Sigmoid colon (tissue), 7 donors: Measurements from ENCODE around the gene STK32B. TPM values are rescaled to one million over a fixed set of nuclear protein-coding genes. Genes with fewer than 3 reads are reported as not detected.

Experiments used
- DNase-seq: peaks from one replicate; pipeline ENCODE4 v3.0.0-alpha.2; 2019
- H3K27ac ChIP-seq, 4 donors: fragments of 200-600 bp; sonication (generic); one replicate each; pipeline ENCODE4 v1.5.1; 2016 to 2019; ENCODE audit warnings: mild to moderate bottlenecking in 1 of 4
- H3K27me3 ChIP-seq, 3 donors: fragments of 200-600 bp; sonication (generic); one replicate each; pipeline ENCODE4 v1.5.1; 2019; ENCODE audit warnings: mild to moderate bottlenecking in 1 of 3
- H3K36me3 ChIP-seq, 4 donors: fragments of 200-600 bp; sonication (generic); one replicate each; pipeline ENCODE4 v1.5.1; 2016 to 2019
- H3K4me1 ChIP-seq, 4 donors: fragments of 200-600 bp; sonication (generic); one replicate each; pipeline ENCODE4 v1.5.1; 2017 to 2019
- H3K4me3 ChIP-seq, 4 donors: fragments of 200-600 bp; sonication (generic); one replicate each; pipeline ENCODE4 v1.5.1; 2017 to 2019; ENCODE audit warnings: mild to moderate bottlenecking in 2 of 4, moderate library complexity in 1 of 4
- H3K9me3 ChIP-seq, 4 donors: fragments of 200-600 bp in 3 of 4; sonication (generic) in 3 of 4; one replicate each; pipeline versions ENCODE4 v1.5.1 to v1.6.1; 2013 to 2019
- EP300 ChIP-seq, 4 donors: sonication (generic); formaldehyde crosslinking; IDR thresholded peaks; one replicate each; pipeline ENCODE4 v1.6.1; 2017; ENCODE audit warnings: antibody characterized with exemption in 4 of 4
- POLR2A ChIP-seq, 2 donors: fragments of 450-650 bp; IDR thresholded peaks; one replicate each; pipeline ENCODE4 v1.6.1; 2016; ENCODE audit warnings: antibody characterized with exemption in 2 of 2, mild to moderate bottlenecking in 2 of 2, moderate library complexity in 2 of 2
- POLR2AphosphoS5 ChIP-seq, 4 donors: sonication (generic); formaldehyde crosslinking; IDR thresholded peaks; one replicate each; pipeline ENCODE4 v1.6.1; 2017; ENCODE audit warnings: antibody characterized with exemption in 4 of 4
- WGBS, 2 donors: extraction: QIAGEN DNeasy Blood & Tissue Kit; methylation state at CpG; one replicate each; pipeline ENCODE4 v1.1.7; 2013; 5-methylcytosine and 5-hydroxymethylcytosine counted together
- intact Hi-C: fragments of 100-400 bp; cut with DNase I; formaldehyde crosslinking; loops from one replicate; pipeline ENCODE4 v1.15.1; 2023
- polyA plus RNA-seq, 3 donors: library from polyadenylated mRNA; stranded (reverse); fragments of 200-250 nt; gene quantifications; one replicate each; pipeline ENCODE4 v1.2.3, GENCODE V29; 2013
- total RNA-seq, 4 donors: library from RNA; depleted of rRNA; stranded (reverse); fragments of >200 nt; gene quantifications; one replicate each; pipeline ENCODE4 v1.1.0, GENCODE V29; 2016
- TF ChIP-seq, protein P1 (sequence below), 4 experiments: fragments of 450-650 bp in 3 of 4; fragments of 200-600 bp in 1 of 4; IDR thresholded peaks; one replicate each; pipeline ENCODE4 v1.5.1; 2016 to 2019; ENCODE audit warnings: antibody characterized with exemption in 4 of 4, mild to moderate bottlenecking in 3 of 4, moderate library complexity in 2 of 4
- donor health status: healthy with polysubstance abuse.
- donor health status: Bipolar disorder and iron deficiency.
- donor health status: healthy.

The STK32B gene
- total and polyA plus RNA-seq, 7 donors = 0.23 to 3.9 (median 1.8) TPM

DNA sequence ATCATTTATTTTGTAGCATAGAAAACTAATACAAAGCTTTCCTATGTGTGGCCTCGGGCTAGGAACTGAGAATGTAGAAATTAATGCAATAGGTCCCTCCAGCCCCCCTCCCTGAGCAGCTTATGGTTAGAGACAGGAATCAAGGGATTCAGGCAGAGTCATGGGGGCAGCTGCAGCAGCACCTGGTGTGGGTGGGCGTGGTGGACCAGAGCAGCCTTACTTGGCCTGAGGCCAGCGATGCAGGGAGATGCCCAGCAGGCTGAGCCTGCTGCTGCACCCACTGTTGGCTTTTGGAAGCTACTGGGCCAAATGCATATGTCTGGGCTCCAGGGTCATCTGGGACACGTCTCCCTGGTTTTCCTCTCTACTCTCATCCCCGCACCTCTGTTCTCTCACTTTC, 74.0 kb downstream of the STK32B start:
- no peak for DNase-seq

DNA sequence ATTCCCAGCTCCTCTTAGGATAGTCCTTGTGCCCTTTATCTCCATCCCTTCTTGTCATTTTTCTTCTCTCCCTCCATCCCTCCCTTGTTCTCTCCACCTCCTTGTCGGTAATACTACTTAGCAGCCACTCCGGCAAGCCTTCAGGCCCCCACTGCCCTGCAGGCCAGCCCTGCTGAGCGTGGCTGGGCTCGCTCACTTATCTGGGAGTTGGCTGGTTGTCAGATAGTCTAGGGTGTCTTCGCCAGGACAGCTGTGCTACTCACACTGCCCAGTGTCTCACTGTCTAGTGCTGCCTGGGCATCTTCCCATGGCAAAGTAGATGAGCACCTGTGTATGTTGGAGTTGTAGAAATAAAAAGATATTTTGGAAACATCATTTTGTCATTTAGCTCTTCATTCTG, 75.0 kb downstream of the STK32B start:
- DNase-seq = no peak
- H3K9me3 ChIP-seq = peaks cover 0 to 1% (median 0%) of the 10 kb centered on the region in 4 donors
- H3K27ac ChIP-seq = no peak overlapping the region
- no peaks in the 10 kb centered on the region for H3K4me1 ChIP-seq
- 84 to 89% methylated on average over 5 of the region's 5 CpGs for WGBS, 2 donors
- no peaks in the 10 kb centered on the region for H3K27me3 ChIP-seq
- intact Hi-C loops = no loop called here
- no peaks in the 10 kb centered on the region for H3K36me3 ChIP-seq
- TF ChIP-seq, protein P1, sequence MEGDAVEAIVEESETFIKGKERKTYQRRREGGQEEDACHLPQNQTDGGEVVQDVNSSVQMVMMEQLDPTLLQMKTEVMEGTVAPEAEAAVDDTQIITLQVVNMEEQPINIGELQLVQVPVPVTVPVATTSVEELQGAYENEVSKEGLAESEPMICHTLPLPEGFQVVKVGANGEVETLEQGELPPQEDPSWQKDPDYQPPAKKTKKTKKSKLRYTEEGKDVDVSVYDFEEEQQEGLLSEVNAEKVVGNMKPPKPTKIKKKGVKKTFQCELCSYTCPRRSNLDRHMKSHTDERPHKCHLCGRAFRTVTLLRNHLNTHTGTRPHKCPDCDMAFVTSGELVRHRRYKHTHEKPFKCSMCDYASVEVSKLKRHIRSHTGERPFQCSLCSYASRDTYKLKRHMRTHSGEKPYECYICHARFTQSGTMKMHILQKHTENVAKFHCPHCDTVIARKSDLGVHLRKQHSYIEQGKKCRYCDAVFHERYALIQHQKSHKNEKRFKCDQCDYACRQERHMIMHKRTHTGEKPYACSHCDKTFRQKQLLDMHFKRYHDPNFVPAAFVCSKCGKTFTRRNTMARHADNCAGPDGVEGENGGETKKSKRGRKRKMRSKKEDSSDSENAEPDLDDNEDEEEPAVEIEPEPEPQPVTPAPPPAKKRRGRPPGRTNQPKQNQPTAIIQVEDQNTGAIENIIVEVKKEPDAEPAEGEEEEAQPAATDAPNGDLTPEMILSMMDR (IDR thresholded peaks at IDR 0.05) = no peak
- TF ChIP-seq POLR2A (IDR thresholded peaks at IDR 0.05) (no peak), EP300 (IDR thresholded peaks at IDR 0.05) (no peak), POLR2AphosphoS5 (IDR thresholded peaks at IDR 0.05) (no peak)
- no peak overlapping the region for H3K4me3 ChIP-seq

More for the DNA sequence above, 74.0 kb downstream of the STK32B start:
- TF ChIP-seq, protein P1 (IDR thresholded peaks at IDR 0.05) = no peak
- TF ChIP-seq EP300 (IDR thresholded peaks at IDR 0.05) = no peak
- TF ChIP-seq POLR2AphosphoS5 (IDR thresholded peaks at IDR 0.05) = no peak
- no peak for TF ChIP-seq POLR2A (IDR thresholded peaks at IDR 0.05)
- Histone ChIP-seq H3K4me1 (no peaks in the 10 kb centered on the region), H3K27me3 (no peaks in the 10 kb centered on the region), H3K9me3 (no peaks in the 10 kb centered on the region), H3K4me3 (no peak overlapping the region), H3K27ac (no peak overlapping the region), H3K36me3 (no peaks in the 10 kb centered on the region)
- 62 to 76% methylated on average over 5 of the region's 5 CpGs for WGBS, 2 donors
- intact Hi-C loops = no loop called here

DNA sequence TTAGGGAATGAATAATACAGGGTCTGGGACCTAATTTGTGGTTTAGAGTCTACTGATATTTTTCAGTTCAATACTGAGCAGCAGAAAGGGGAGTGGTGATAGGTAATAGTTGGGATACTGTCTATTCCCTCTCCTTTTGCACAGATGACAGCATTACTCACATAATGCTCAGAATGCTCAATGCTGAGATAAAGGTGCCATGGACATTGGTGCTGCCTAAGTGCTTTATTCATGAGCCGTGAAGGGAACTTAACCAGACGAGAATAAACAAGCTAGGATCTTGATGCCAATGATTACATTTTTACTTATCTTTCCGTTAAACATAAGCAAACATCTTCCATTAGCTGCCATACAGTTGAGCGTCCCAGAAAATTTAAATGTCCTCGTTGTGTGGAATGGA, 75.6 kb downstream of the STK32B start:
- WGBS, 2 donors = 76 to 77% methylated on average over 5 of the region's 5 CpGs
- H3K4me3 ChIP-seq = no peak overlapping the region
- DNase-seq = no peak
- H3K4me1 ChIP-seq = no peaks in the 10 kb centered on the region
- intact Hi-C loops = no loop called here
- no peaks in the 10 kb centered on the region for H3K27me3 ChIP-seq
- no peak overlapping the region for H3K27ac ChIP-seq
- peaks cover 0 to 5% (median 0%) of the 10 kb centered on the region in 4 donors for H3K9me3 ChIP-seq
- H3K36me3 ChIP-seq = no peaks in the 10 kb centered on the region
- no peak for TF ChIP-seq EP300 (IDR thresholded peaks at IDR 0.05)
- TF ChIP-seq POLR2A (IDR thresholded peaks at IDR 0.05) = no peak
- TF ChIP-seq, protein P1 (IDR thresholded peaks at IDR 0.05) = no peak
- TF ChIP-seq POLR2AphosphoS5 (IDR thresholded peaks at IDR 0.05) = no peak

DNA sequence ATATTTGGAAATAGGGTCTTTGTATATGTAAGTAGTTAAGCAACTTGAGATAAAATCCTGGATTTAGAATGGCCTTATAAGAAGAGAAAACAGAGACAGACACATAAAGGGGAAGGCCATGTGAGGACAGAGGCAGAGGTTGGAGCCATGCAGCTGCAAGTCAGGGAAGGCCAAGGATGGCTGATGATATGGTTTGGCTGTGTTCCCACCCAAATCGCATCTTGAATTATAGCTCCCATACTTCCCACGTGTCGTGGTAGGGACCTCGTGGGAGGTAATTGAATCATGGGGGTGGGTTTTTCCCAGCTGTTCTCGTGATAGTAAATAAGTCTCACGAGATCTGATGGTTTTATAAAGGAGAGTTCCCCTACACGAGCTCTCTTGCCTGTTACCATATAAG, 76.3 kb downstream of the STK32B start:
- intact Hi-C loops = no loop called here

More for the DNA sequence above, 76.3 kb downstream of the STK32B start:
- no peaks in the 10 kb centered on the region for H3K27me3 ChIP-seq
- no peaks in the 10 kb centered on the region for H3K4me1 ChIP-seq
- no peak overlapping the region for H3K4me3 ChIP-seq
- DNase-seq = no peak
- no peak overlapping the region for H3K27ac ChIP-seq
- TF ChIP-seq POLR2A (IDR thresholded peaks at IDR 0.05) (no peak), POLR2AphosphoS5 (IDR thresholded peaks at IDR 0.05) (no peak), EP300 (IDR thresholded peaks at IDR 0.05) (no peak)
- TF ChIP-seq, protein P1 (IDR thresholded peaks at IDR 0.05) = no peak
- H3K36me3 ChIP-seq = no peaks in the 10 kb centered on the region
- WGBS, 2 donors = 58 to 70% methylated on average over 7 of the region's 7 CpGs
- peaks cover 0 to 5% (median 0%) of the 10 kb centered on the region in 4 donors for H3K9me3 ChIP-seq
